H9 (cell line): ENCODE measurements around the gene PHC3. TPM values are rescaled to one million over a fixed set of nuclear protein-coding genes. Genes with fewer than 3 reads are reported as not detected.

Experiments
- DNase-seq: peaks from one replicate; pipeline ENCODE4 v3.0.0-alpha.2; 2017
- H2AFZ ChIP-seq: one replicate; pipeline ENCODE4 v1.6.1; 2013; ENCODE audit warnings: mild to moderate bottlenecking, low read length, control low read depth, moderate library complexity
- H2AK5ac ChIP-seq: 2 replicates; pipeline ENCODE4 v1.6.1; 2013; ENCODE audit warnings: low read length, control low read depth, mixed read lengths; ENCODE audit not compliant: insufficient read length
- H2BK120ac ChIP-seq: one replicate; pipeline ENCODE4 v1.6.1; 2013; ENCODE audit warnings: low read depth, mild to moderate bottlenecking, low read length, control low read depth, inconsistent platforms; ENCODE audit not compliant: poor library complexity, severe bottlenecking
- H2BK12ac ChIP-seq: 2 replicates; pipeline ENCODE4 v1.6.1; 2013; ENCODE audit warnings: low read length, control low read depth, mixed read lengths, low read depth; ENCODE audit not compliant: insufficient read length
- H2BK15ac ChIP-seq: 2 replicates; pipeline ENCODE4 v1.6.1; 2013; ENCODE audit warnings: low read depth, low read length, control low read depth
- H2BK20ac ChIP-seq: one replicate; pipeline ENCODE4 v1.6.1; 2013; ENCODE audit warnings: low read depth, mild to moderate bottlenecking, low read length, control low read depth, inconsistent platforms; ENCODE audit not compliant: poor library complexity, severe bottlenecking
- H2BK5ac ChIP-seq: 2 replicates; pipeline ENCODE4 v1.6.1; 2013; ENCODE audit warnings: low read length, control low read depth, mixed read lengths; ENCODE audit not compliant: insufficient read length
- H3K14ac ChIP-seq: 2 replicates; pipeline ENCODE4 v1.6.1; 2013; ENCODE audit warnings: low read length, control low read depth; ENCODE audit not compliant: insufficient read depth
- H3K18ac ChIP-seq: 2 replicates; pipeline ENCODE4 v1.6.1; 2013; ENCODE audit warnings: low read depth, mild to moderate bottlenecking, mixed read lengths, low read length, control low read depth; ENCODE audit not compliant: insufficient read length
- H3K23ac ChIP-seq: 2 replicates; pipeline ENCODE4 v1.6.1; 2013; ENCODE audit warnings: low read length, control low read depth, mixed read lengths, low read depth; ENCODE audit not compliant: insufficient read length
- H3K23me2 ChIP-seq: 2 replicates; pipeline ENCODE4 v1.6.1; 2013; ENCODE audit warnings: low read depth, mild to moderate bottlenecking, mixed read lengths, low read length, control low read depth; ENCODE audit not compliant: insufficient read length, poor library complexity, severe bottlenecking
- H3K27ac ChIP-seq: 2 replicates; pipeline ENCODE4 v1.5.1; 2013; ENCODE audit warnings: low read length, control low read depth, mixed read lengths, low read depth; ENCODE audit not compliant: insufficient read length
- H3K27me3 ChIP-seq: 2 replicates; pipeline ENCODE4 v1.6.1; 2013; ENCODE audit warnings: low read length, control low read depth, inconsistent platforms; ENCODE audit not compliant: insufficient read depth
- H3K4ac ChIP-seq: 2 replicates; pipeline ENCODE4 v1.6.1; 2013; ENCODE audit warnings: low read depth, mild to moderate bottlenecking, control low read depth, inconsistent platforms, low read length, moderate library complexity
- H3K4me1 ChIP-seq: 2 replicates; pipeline ENCODE4 v1.6.1; 2013; ENCODE audit warnings: low read length, control low read depth, inconsistent platforms; ENCODE audit not compliant: insufficient read depth
- H3K4me2 ChIP-seq: 2 replicates; pipeline ENCODE4 v1.6.1; 2013; ENCODE audit warnings: low read length, control low read depth, mixed read lengths; ENCODE audit not compliant: insufficient read length, insufficient read depth
- H3K56ac ChIP-seq: 2 replicates; pipeline ENCODE4 v1.6.1; 2013; ENCODE audit warnings: low read depth, mild to moderate bottlenecking, mixed read lengths, low read length, control low read depth; ENCODE audit not compliant: insufficient read length
- H3K79me1 ChIP-seq: 2 replicates; pipeline ENCODE4 v1.6.1; 2013; ENCODE audit warnings: low read depth, mild to moderate bottlenecking, moderate library complexity, low read length, control low read depth, inconsistent platforms; ENCODE audit not compliant: insufficient read depth, poor library complexity, severe bottlenecking
- H3K79me2 ChIP-seq: 2 replicates; pipeline ENCODE4 v1.6.1; 2013; ENCODE audit warnings: low read length, control low read depth, inconsistent platforms; ENCODE audit not compliant: insufficient read depth
- H3K9ac ChIP-seq: 2 replicates; pipeline ENCODE4 v1.6.1; 2013; ENCODE audit warnings: low read length, control low read depth, mixed read lengths; ENCODE audit not compliant: insufficient read length; ENCODE audit errors: extremely low read depth
- H3K9me3 ChIP-seq: one replicate; pipeline ENCODE4 v1.6.1; 2013; ENCODE audit warnings: low read depth, low read length, inconsistent platforms; ENCODE audit not compliant: control insufficient read depth
- H3T11ph ChIP-seq: one replicate; pipeline ENCODE4 v1.6.1; 2013; ENCODE audit warnings: mild to moderate bottlenecking, low read length, control low read depth, inconsistent platforms
- H4K20me1 ChIP-seq: one replicate; pipeline ENCODE4 v1.6.1; 2013; ENCODE audit not compliant: control insufficient read depth, insufficient read length, insufficient read depth
- H4K5ac ChIP-seq: 2 replicates; pipeline ENCODE4 v1.6.1; 2013; ENCODE audit warnings: low read depth, mild to moderate bottlenecking, mixed read lengths, low read length, control low read depth; ENCODE audit not compliant: insufficient read length
- H4K8ac ChIP-seq: replicated peaks from 2 replicates; pipeline ENCODE4 v1.6.1; 2013; ENCODE audit warnings: low read length, control low read depth, mixed read lengths, low read depth; ENCODE audit not compliant: insufficient read length
- H4K91ac ChIP-seq: 2 replicates; pipeline ENCODE4 v1.6.1; 2013; ENCODE audit warnings: low read depth, mild to moderate bottlenecking, moderate library complexity, mixed read lengths, low read length, control low read depth; ENCODE audit not compliant: insufficient read length
- H3K27ac Mint-ChIP-seq, 3 experiments: 2 replicates in 2 of 3; 3 replicates in 1 of 3; pipeline ENCODE4 v1.8.0; 2020 to 2021; ENCODE audit warnings: mixed read lengths in 3 of 3, mild to moderate bottlenecking in 1 of 3, moderate library complexity in 1 of 3
- H3K27me3 Mint-ChIP-seq: 2 replicates; pipeline ENCODE4 v1.8.0; 2021; ENCODE audit warnings: low read depth, mild to moderate bottlenecking, moderate library complexity, mixed read lengths
- H3K36me3 Mint-ChIP-seq, 3 experiments: 2 replicates in 2 of 3; 3 replicates in 1 of 3; pipeline ENCODE4 v1.8.0; 2020 to 2021; ENCODE audit warnings: low read depth in 3 of 3, mixed read lengths in 3 of 3; ENCODE audit not compliant: insufficient read depth in 1 of 3
- H3K4me1 Mint-ChIP-seq, 2 experiments: 2 replicates each; pipeline ENCODE4 v1.8.0; 2020; ENCODE audit warnings: mixed read lengths in 2 of 2
- H3K4me3 Mint-ChIP-seq, 2 experiments: 2 replicates in 1 of 2; 3 replicates in 1 of 2; pipeline ENCODE4 v1.8.0; 2020 to 2021; ENCODE audit warnings: mild to moderate bottlenecking in 2 of 2, mixed read lengths in 2 of 2, moderate library complexity in 1 of 2
- H3K9me3 Mint-ChIP-seq, 2 experiments: 2 replicates in 1 of 2; 3 replicates in 1 of 2; pipeline ENCODE4 v1.8.0; 2020; ENCODE audit warnings: mild to moderate bottlenecking in 2 of 2, mixed read lengths in 2 of 2, moderate library complexity in 1 of 2
- WGBS: extraction: QIAGEN DNeasy Blood & Tissue Kit; methylation state at CpG from one replicate; pipeline ENCODE4 v1.1.7; 2013; ENCODE audit warnings: missing lambda C conversion rate, low lambda C conversion rate, mixed read lengths; ENCODE audit not compliant: insufficient read length; ENCODE audit errors: extremely low coverage; 5-methylcytosine and 5-hydroxymethylcytosine counted together
- total RNA-seq: library from RNA; stranded (reverse); gene quantifications from 2 replicates; pipeline ENCODE4 v1.2.1, GENCODE V29; 2021
- TF ChIP-seq, protein P1 (sequence below): fragments of 200-600 bp; sonication (generic); conservative IDR thresholded peaks from 3 replicates; pipeline ENCODE4 v1.8.0; 2021; ENCODE audit warnings: antibody characterized with exemption, mild to moderate bottlenecking

PHC3 gene
- total RNA-seq, 1 experiment from 2014 or later, result 26.4 TPM

DNA sequence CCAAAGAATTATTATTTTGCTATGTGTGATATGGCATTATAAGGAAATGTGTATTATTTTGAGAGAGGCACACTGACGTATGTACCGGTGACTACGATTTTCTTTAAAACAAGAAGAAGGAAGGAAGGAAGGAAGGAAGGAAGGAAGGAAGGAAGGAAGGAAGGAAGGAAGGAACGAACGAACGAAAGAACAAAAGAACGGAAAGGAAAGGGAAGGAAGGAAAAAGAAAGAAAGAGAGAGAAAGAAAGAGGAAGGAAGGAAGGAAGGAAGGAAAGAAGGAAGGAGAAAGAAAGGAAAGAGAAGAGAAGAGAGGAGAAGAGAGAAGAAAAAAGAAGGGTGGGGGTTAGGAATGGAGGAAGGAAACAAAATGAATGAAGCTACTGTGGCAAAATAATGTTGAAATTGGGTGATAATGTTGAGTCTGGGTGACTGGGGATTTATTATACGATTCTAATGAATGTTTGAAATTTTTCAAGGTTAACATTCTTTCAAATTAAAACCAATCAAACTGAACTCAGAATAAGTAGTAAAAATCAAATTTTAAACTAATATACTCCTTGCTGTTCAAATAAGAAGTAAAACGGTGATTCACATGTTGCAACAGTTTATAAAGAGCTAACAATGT, 70.3 kb downstream of the PHC3 start:
- Histone ChIP-seq H3K4ac (no peak overlapping the region), H2BK15ac (no peak overlapping the region), H3K18ac (no peak overlapping the region), H4K91ac (no peak overlapping the region), H3K4me1 (peaks cover 4% of the 10 kb centered on the region; the same call in 1 of the 2 replicates), H2BK20ac (no peak overlapping the region), H4K20me1 (no peaks in the 10 kb centered on the region), H3K79me1 (peaks cover 2% of the 10 kb centered on the region), H3K27me3 (no peaks in the 10 kb centered on the region), H2BK12ac (no peak overlapping the region), H3K23ac (no peak overlapping the region), H4K8ac (no peak overlapping the region), H3K9ac (no peak overlapping the region), H2BK120ac (no peak overlapping the region), H2AK5ac (no peak overlapping the region), H3K4me2 (no peak overlapping the region), H3K14ac (no peak overlapping the region), H3K23me2 (no peaks in the 10 kb centered on the region), H2BK5ac (no peak overlapping the region), H3K56ac (no peak overlapping the region), H3T11ph (no peak overlapping the region), H4K5ac (no peak overlapping the region), H3K9me3 (no peaks in the 10 kb centered on the region), H3K27ac (no peak overlapping the region), H3K79me2 (no peaks in the 10 kb centered on the region), H2AFZ (no peak overlapping the region)
- Mint-ChIP-seq H3K4me1 (peaks cover 6 to 7% of the 10 kb centered on the region in 2 experiments; a peak in 3 of 4 replicates), H3K27ac (peak overlapping the region in 2 of 3 experiments; percentile 36 to 63; a peak in 3 of 7 replicates), H3K9me3 (no peaks in the 10 kb centered on the region), H3K36me3 (peaks cover 4 to 45% (median 10%) of the 10 kb centered on the region in 3 experiments; a peak in 5 of 7 replicates), H3K4me3 (no peak overlapping the region; a peak in 1 of 5 replicates), H3K27me3 (no peaks in the 10 kb centered on the region)
- TF ChIP-seq, protein P1, sequence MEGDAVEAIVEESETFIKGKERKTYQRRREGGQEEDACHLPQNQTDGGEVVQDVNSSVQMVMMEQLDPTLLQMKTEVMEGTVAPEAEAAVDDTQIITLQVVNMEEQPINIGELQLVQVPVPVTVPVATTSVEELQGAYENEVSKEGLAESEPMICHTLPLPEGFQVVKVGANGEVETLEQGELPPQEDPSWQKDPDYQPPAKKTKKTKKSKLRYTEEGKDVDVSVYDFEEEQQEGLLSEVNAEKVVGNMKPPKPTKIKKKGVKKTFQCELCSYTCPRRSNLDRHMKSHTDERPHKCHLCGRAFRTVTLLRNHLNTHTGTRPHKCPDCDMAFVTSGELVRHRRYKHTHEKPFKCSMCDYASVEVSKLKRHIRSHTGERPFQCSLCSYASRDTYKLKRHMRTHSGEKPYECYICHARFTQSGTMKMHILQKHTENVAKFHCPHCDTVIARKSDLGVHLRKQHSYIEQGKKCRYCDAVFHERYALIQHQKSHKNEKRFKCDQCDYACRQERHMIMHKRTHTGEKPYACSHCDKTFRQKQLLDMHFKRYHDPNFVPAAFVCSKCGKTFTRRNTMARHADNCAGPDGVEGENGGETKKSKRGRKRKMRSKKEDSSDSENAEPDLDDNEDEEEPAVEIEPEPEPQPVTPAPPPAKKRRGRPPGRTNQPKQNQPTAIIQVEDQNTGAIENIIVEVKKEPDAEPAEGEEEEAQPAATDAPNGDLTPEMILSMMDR, result no peak
- no CpG with 5 or more reads among the region's 9 CpGs for WGBS
- DNase-seq, result no peak
